A549 (cell line): ENCODE data around the gene TRMT1L. TPM values are rescaled to one million over a fixed set of nuclear protein-coding genes. Genes with fewer than 3 reads are reported as not detected.

Experiments
- ATAC-seq, 2 experiments: fragments of 200-7000 bp in 1 of 2; fragments of >200 bp in 1 of 2; cut with Nextera tagmentation in 1 of 2; cut with Tn5 transposase in 1 of 2; 3 replicates each; pipeline versions ENCODE4 v1.8.0 to v1.9.1; 2018 to 2020; ENCODE audit warnings: mild to moderate bottlenecking in 1 of 2, moderate library complexity in 1 of 2
- CTCF ChIA-PET: fragments of 300-600 bp; sonication (Branson Sonifier 250); formaldehyde crosslinking; extraction: SDS; loops from one replicate; lab custom pipeline; 2021; ENCODE audit warnings: antibody characterized with exemption, inconsistent platforms; lab: Yijun Ruan, JAX
- POLR2A ChIA-PET: fragments of 350-600 bp; formaldehyde crosslinking; extraction: SDS; loops from one replicate; lab custom pipeline; 2021; ENCODE audit warnings: antibody characterized with exemption, inconsistent platforms; lab: Yijun Ruan, JAX
- DNase-seq, 2 experiments: peaks; one replicate each; pipeline versions ENCODE4 v3.0.0 to v3.0.0-alpha.2; 2011 to 2016; ENCODE audit warnings: low read depth in 1 of 2, low spot score in 1 of 2
- FAIRE-seq: peaks from 2 replicates; lab custom pipeline; 2011; peaks lifted over from hg19 to GRCh38; lab: Jason Lieb, UNC
- H3K27ac ChIP-seq, 2 experiments: fragments of >200 bp; sonication (Bioruptor Twin); formaldehyde crosslinking; 3 replicates each; pipeline ENCODE4 v1.5.1; 2016 to 2017
- H3K4me1 ChIP-seq: fragments of >200 bp; sonication (Bioruptor Twin); formaldehyde crosslinking; 3 replicates; pipeline ENCODE4 v1.6.1; 2016
- H3K4me2 ChIP-seq: fragments of >200 bp; sonication (Bioruptor Twin); formaldehyde crosslinking; 3 replicates; pipeline ENCODE4 v1.6.1; 2016
- H3K4me3 ChIP-seq: fragments of >200 bp; sonication (Bioruptor Twin); formaldehyde crosslinking; 3 replicates; pipeline ENCODE4 v1.5.1; 2016
- H3K9me3 ChIP-seq: fragments of >200 bp; sonication (Bioruptor Twin); formaldehyde crosslinking; 3 replicates; pipeline ENCODE4 v1.6.1; 2016
- CBX8 ChIP-seq: fragments of 200-600 bp; sonication (generic); IDR thresholded peaks from 2 replicates; pipeline ENCODE4 v1.6.1; 2016
- CTCF ChIP-seq: fragments of >200 bp; sonication (Bioruptor Twin); formaldehyde crosslinking; IDR thresholded peaks from 3 replicates; pipeline ENCODE4 v1.5.1; 2016
- E2F6 ChIP-seq: IDR thresholded peaks from 2 replicates; pipeline ENCODE4 v1.6.1; 2012; ENCODE audit warnings: low read depth, borderline replicate concordance
- EHF ChIP-seq: fragments of 250-450 bp; sonication (Bioruptor Pico); IDR thresholded peaks from 2 replicates; pipeline ENCODE4 v1.5.0; 2020; ENCODE audit warnings: mild to moderate bottlenecking
- ELK1 ChIP-seq: fragments of 150-350 bp; IDR thresholded peaks from 2 replicates; pipeline ENCODE4 v1.6.1; 2014; ENCODE audit warnings: low read depth, mild to moderate bottlenecking, low read length
- EP300 ChIP-seq, 2 experiments: fragments of >200 bp; sonication (Bioruptor Twin); formaldehyde crosslinking; IDR thresholded peaks; 2 replicates in 1 of 2; 3 replicates in 1 of 2; pipeline ENCODE4 v1.6.1; 2016 to 2017
- FOSL2 ChIP-seq, 2 experiments: fragments of 450-650 bp in 1 of 2; fragments of >200 bp in 1 of 2; sonication (Bioruptor Twin) in 1 of 2; formaldehyde crosslinking; IDR thresholded peaks; 2 replicates each; pipeline versions ENCODE4 v1.5.0 to v1.6.1; 2016 to 2020; ENCODE audit warnings: mild to moderate bottlenecking in 1 of 2, moderate library complexity in 1 of 2
- HEYL ChIP-seq: fragments of 250-450 bp; sonication (Bioruptor Pico); IDR thresholded peaks from 2 replicates; pipeline ENCODE4 v1.8.0; 2021; ENCODE audit warnings: mild to moderate bottlenecking, moderate library complexity
- HMGXB4 ChIP-seq: fragments of 250-450 bp; sonication (Bioruptor Pico); IDR thresholded peaks from 2 replicates; pipeline ENCODE4 v1.5.0; 2021; ENCODE audit warnings: mild to moderate bottlenecking, moderate library complexity, borderline replicate concordance
- HOXA7 ChIP-seq: fragments of 250-450 bp; sonication (Bioruptor Pico); IDR thresholded peaks from 2 replicates; pipeline ENCODE4 v1.5.0; 2020; ENCODE audit warnings: mild to moderate bottlenecking, moderate library complexity
- HOXB5 ChIP-seq: fragments of 250-450 bp; sonication (Bioruptor Pico); IDR thresholded peaks from 2 replicates; pipeline ENCODE4 v1.5.0; 2020; ENCODE audit warnings: mild to moderate bottlenecking, moderate library complexity
- MAFK ChIP-seq: fragments of 450-650 bp; IDR thresholded peaks from 2 replicates; pipeline ENCODE4 v1.6.1; 2014; ENCODE audit not compliant: partially characterized antibody
- MAX ChIP-seq: IDR thresholded peaks from 2 replicates; pipeline ENCODE4 v1.6.1; 2012
- MAZ ChIP-seq: fragments of 150-350 bp; IDR thresholded peaks from 2 replicates; pipeline ENCODE4 v1.6.1; 2014; ENCODE audit warnings: antibody characterized with exemption, low read depth, low read length, borderline replicate concordance
- MYC ChIP-seq: IDR thresholded peaks from 2 replicates; pipeline ENCODE4 v1.6.1; 2012; ENCODE audit warnings: mild to moderate bottlenecking, inconsistent platforms, low read length, improper control_type of control experiment, borderline replicate concordance
- NFE2L2 ChIP-seq: fragments of 150-350 bp; conservative IDR thresholded peaks from 2 replicates; pipeline ENCODE4 v1.6.1; 2014; ENCODE audit warnings: low read length
- NR3C1 ChIP-seq: fragments of >200 bp; sonication (Bioruptor Twin); formaldehyde crosslinking; IDR thresholded peaks from 3 replicates; pipeline ENCODE4 v1.6.1; 2017
- RAD21 ChIP-seq, 2 experiments: fragments of >200 bp in 1 of 2; sonication (Bioruptor Twin) in 1 of 2; formaldehyde crosslinking in 1 of 2; IDR thresholded peaks in 1 of 2; conservative IDR thresholded peaks in 1 of 2; 2 replicates in 1 of 2; 3 replicates in 1 of 2; pipeline ENCODE4 v1.6.1; 2012 to 2018; ENCODE audit warnings: inconsistent platforms in 1 of 2
- RARB ChIP-seq: fragments of 250-450 bp; sonication (Bioruptor Pico); IDR thresholded peaks from 2 replicates; pipeline ENCODE4 v1.8.0; 2021; ENCODE audit warnings: mild to moderate bottlenecking, moderate library complexity
- RCOR1 ChIP-seq: fragments of 150-350 bp; IDR thresholded peaks from 2 replicates; pipeline ENCODE4 v1.6.1; 2014; ENCODE audit warnings: antibody characterized with exemption, low read length, low read depth
- RNF2 ChIP-seq: fragments of 200-600 bp; sonication (generic); IDR thresholded peaks from 2 replicates; pipeline ENCODE4 v1.6.1; 2016; ENCODE audit warnings: low read depth, mild to moderate bottlenecking, antibody characterized with exemption, moderate library complexity, borderline replicate concordance
- TP53 ChIP-seq: fragments of 250-450 bp; sonication (Bioruptor Pico); IDR thresholded peaks from 2 replicates; pipeline ENCODE4 v1.5.0; 2021; ENCODE audit warnings: mild to moderate bottlenecking, moderate library complexity
- USF2 ChIP-seq: fragments of 450-650 bp; IDR thresholded peaks from 2 replicates; pipeline ENCODE4 v1.6.1; 2014; ENCODE audit warnings: antibody characterized with exemption
- ZC3H11A ChIP-seq: fragments of 450-650 bp; IDR thresholded peaks from 2 replicates; pipeline ENCODE4 v1.6.1; 2014; ENCODE audit warnings: antibody characterized with exemption, mild to moderate bottlenecking
- ZSCAN20 ChIP-seq: fragments of 250-450 bp; sonication (Bioruptor Pico); IDR thresholded peaks from 2 replicates; pipeline ENCODE4 v1.8.0; 2022; ENCODE audit warnings: mild to moderate bottlenecking, moderate library complexity
- polyA plus RNA-seq, 4 experiments: library from polyadenylated mRNA; depleted of rRNA in 3 of 4; stranded (reverse); fragments of >200 nt; fragmentation: RNase III in 1 of 4; extraction: RNeasy Plus Mini Kit Qiagen cat#74134 plus additional on column Dnase treatment in 1 of 4; gene quantifications; 2 replicates in 3 of 4; 3 replicates in 1 of 4; pipeline ENCODE4 v1.2.3, GENCODE V29; 2011 to 2017

TRMT1L gene
- polyA plus RNA-seq, 2 of the 4 experiments (the other 2 are of a cell fraction), result 17.3 to 45.1 TPM

- TF ChIP-seq FOSL2 (IDR thresholded peaks at IDR 0.05), result no peak
- no peak for TF ChIP-seq FOSL2 (CRISPR knock-in tag; IDR thresholded peaks at IDR 0.05)
- no peak for TF ChIP-seq ZSCAN20 (CRISPR knock-in tag)
These were observed 44.4 kb downstream of the TRMT1L start (continued) for GRCh38 chr1:185112356-185112755.

GRCh38 chr1:185111873-185112272, 44.9 kb downstream of the TRMT1L start:
- H3K4me2 ChIP-seq, result no peak overlapping the region
- H3K4me3 ChIP-seq, result no peak overlapping the region
- CTCF ChIA-PET, result no interaction called here
- H3K4me1 ChIP-seq, result no peaks in the 10 kb centered on the region
- POLR2A ChIA-PET, result no interaction called here
- FAIRE-seq, result no peak
- DNase-seq, result no peak
- TF ChIP-seq MAFK (peak; percentile 77), E2F6 (no peak)
- TF ChIP-seq, all 56 proteins: peak for 1
- Histone ChIP-seq H3K27ac (no peak overlapping the region), H3K9me3 (peaks cover 15% of the 10 kb centered on the region; the same call in 1 of the 3 replicates)
- ATAC-seq, result no peak

- Histone ChIP-seq H3K4me3 (no peak overlapping the region), H3K4me1 (no peaks in the 10 kb centered on the region), H3K9me3 (peaks cover 15% of the 10 kb centered on the region; the same call in 1 of the 3 replicates), H3K4me2 (no peak overlapping the region), H3K27ac (no peak overlapping the region)
- POLR2A ChIA-PET, result no interaction called here
- CTCF ChIA-PET, result no interaction called here
- DNase-seq (no peak), FAIRE-seq (no peak), ATAC-seq (no peak; a peak in 1 of 6 replicates)
- no peak for TF ChIP-seq NFE2L2
- no peak for TF ChIP-seq MYC
- TF ChIP-seq ZC3H11A, result no peak
- no peak for TF ChIP-seq MAFK
- no peak for TF ChIP-seq MAZ
- no peak for TF ChIP-seq RCOR1
- no peak for TF ChIP-seq ELK1
- no peak for TF ChIP-seq HEYL (CRISPR knock-in tag)
- no peak for TF ChIP-seq NR3C1
- no peak for TF ChIP-seq RAD21 (conservative IDR thresholded peaks at IDR 0.05 in 1 of 2, IDR thresholded peaks at IDR 0.05 in 1 of 2)
- no peak for TF ChIP-seq EP300 (IDR thresholded peaks at IDR 0.05)
- no peak for TF ChIP-seq E2F6
These were observed 46.6 kb downstream of the TRMT1L start for GRCh38 chr1:185110145-185110544.

GRCh38 chr1:185108321-185108720, 48.4 kb downstream of the TRMT1L start:
- DNase-seq (peak in 1 of 2 experiments; percentile 19), FAIRE-seq (no peak), ATAC-seq (no peak)
- Histone ChIP-seq H3K27ac (no peak overlapping the region), H3K4me3 (no peak overlapping the region), H3K9me3 (peaks cover 15% of the 10 kb centered on the region; the same call in 1 of the 3 replicates), H3K4me2 (no peak overlapping the region), H3K4me1 (no peaks in the 10 kb centered on the region)
- POLR2A ChIA-PET, result no interaction called here
- CTCF ChIA-PET, result interaction anchor here (0.6 kb wide), 1 partner anchor 941 kb away, joined by 3 read pairs; no protein-coding TSS in a partner anchor
- TF ChIP-seq HOXB5 (CRISPR knock-in tag) (no peak), CBX8 (no peak), USF2 (no peak), MAZ (no peak), RARB (CRISPR knock-in tag) (no peak), EHF (CRISPR knock-in tag) (no peak), CTCF (no peak), NFE2L2 (no peak), HOXA7 (CRISPR knock-in tag) (no peak), TP53 (CRISPR knock-in tag) (no peak), HMGXB4 (CRISPR knock-in tag) (no peak), RNF2 (no peak), RCOR1 (no peak), RAD21 (conservative IDR thresholded peaks at IDR 0.05 in 1 of 2, IDR thresholded peaks at IDR 0.05 in 1 of 2) (no peak), MAX (no peak)
